GM19328 (cell line): ENCODE measurements around the gene CHRM5.
"Not testable (repeated sequence)": the region's sequence is repeated elsewhere in the genome, so short reads cannot be mapped to it uniquely, and the experiment has no call there.

ENCODE experiments used
- ATAC-seq: cut with Tn5 transposase; IDR thresholded peaks from one replicate; pipeline ENCODE4 v1.9.1; 2021; ENCODE audit warnings: mild to moderate bottlenecking, moderate library complexity; ENCODE audit not compliant: unreplicated experiment

CHRM5 gene

GRCh38 chr15:33985751-33986150 is 17.5 kb downstream of the CHRM5 start:
- no peak for ATAC-seq

- ATAC-seq = no peak
These were observed 19.1 kb downstream of the CHRM5 start for GRCh38 chr15:33987444-33987843.

- no peak for ATAC-seq
These were observed 20.1 kb downstream of the CHRM5 start for GRCh38 chr15:33988384-33988783.

GRCh38 chr15:33994005-33994615 is 25.8 kb downstream of the CHRM5 start:
- no peak for ATAC-seq

- ATAC-seq = not testable (repeated sequence)
These were observed 27.4 kb downstream of the CHRM5 start for GRCh38 chr15:33995666-33996065.

- ATAC-seq = no peak
These were observed 33.2 kb downstream of the CHRM5 start for GRCh38 chr15:34001536-34001935.

GRCh38 chr15:34006381-34006780 is 38.1 kb downstream of the CHRM5 start:
- no peak for ATAC-seq

GRCh38 chr15:34009656-34010055 is 41.4 kb downstream of the CHRM5 start:
- ATAC-seq = no peak

- ATAC-seq = no peak
These were observed 42.6 kb downstream of the CHRM5 start for GRCh38 chr15:34010921-34011320.

- ATAC-seq = no peak
These were observed 43.2 kb downstream of the CHRM5 start for GRCh38 chr15:34011481-34011880.

- ATAC-seq = no peak
These were observed 44.2 kb downstream of the CHRM5 start for GRCh38 chr15:34012461-34013028.

GRCh38 chr15:34013746-34014145 is 45.4 kb downstream of the CHRM5 start:
- no peak for ATAC-seq

GRCh38 chr15:34014556-34014955 is 46.3 kb downstream of the CHRM5 start:
- no peak for ATAC-seq

- no peak for ATAC-seq
These were observed 49.8 kb downstream of the CHRM5 start for GRCh38 chr15:34018021-34018645.

- ATAC-seq = not testable (repeated sequence)
These were observed 50.4 kb downstream of the CHRM5 start for GRCh38 chr15:34018738-34019137.

- ATAC-seq = no peak
These were observed 51.2 kb downstream of the CHRM5 start for GRCh38 chr15:34019369-34019990.

GRCh38 chr15:34023907-34024306 is 55.6 kb downstream of the CHRM5 start:
- ATAC-seq = no peak

GRCh38 chr15:34025252-34025651 is 57.0 kb downstream of the CHRM5 start:
- no peak for ATAC-seq

GRCh38 chr15:34027606-34028005 is 59.3 kb downstream of the CHRM5 start:
- ATAC-seq = no peak

GRCh38 chr15:34031987-34032760 is 63.9 kb downstream of the CHRM5 start:
- ATAC-seq = no peak
